Spleen (tissue), 7 donors: Measurements from ENCODE around the gene TMEM150C.

Source experiments
- POLR2A ChIP-seq, 3 donors: fragments of 450-650 bp; IDR thresholded peaks; one replicate each; pipeline ENCODE4 v1.5.1; 2017; ENCODE audit warnings: antibody characterized with exemption in 3 of 3, mild to moderate bottlenecking in 1 of 3
- TF ChIP-seq, protein P1 (sequence below), 11 experiments: fragments of 200-600 bp in 7 of 11; fragments of 450-650 bp in 4 of 11; sonication (generic) in 4 of 11; IDR thresholded peaks in 8 of 11; conservative IDR thresholded peaks in 3 of 11; 1 replicate in 7 of 11; 2 replicates in 4 of 11; pipeline versions ENCODE4 v1.4.0 to v1.8.0; 2016 to 2021; ENCODE audit warnings: antibody characterized with exemption in 11 of 11, inconsistent platforms in 4 of 11, mild to moderate bottlenecking in 1 of 11
- donor health status: DM: no; HTN: no; CAD: no; lungs with moderate emphysema.
- donor health status: DM: no; HTN: no; CAD: no.
- donor health status: DM: no; HTN: no; CAD: no.

GRCh38 chr4:82591592-82591991, 29.8 kb upstream of the TMEM150C start:
- TF ChIP-seq, protein P1, sequence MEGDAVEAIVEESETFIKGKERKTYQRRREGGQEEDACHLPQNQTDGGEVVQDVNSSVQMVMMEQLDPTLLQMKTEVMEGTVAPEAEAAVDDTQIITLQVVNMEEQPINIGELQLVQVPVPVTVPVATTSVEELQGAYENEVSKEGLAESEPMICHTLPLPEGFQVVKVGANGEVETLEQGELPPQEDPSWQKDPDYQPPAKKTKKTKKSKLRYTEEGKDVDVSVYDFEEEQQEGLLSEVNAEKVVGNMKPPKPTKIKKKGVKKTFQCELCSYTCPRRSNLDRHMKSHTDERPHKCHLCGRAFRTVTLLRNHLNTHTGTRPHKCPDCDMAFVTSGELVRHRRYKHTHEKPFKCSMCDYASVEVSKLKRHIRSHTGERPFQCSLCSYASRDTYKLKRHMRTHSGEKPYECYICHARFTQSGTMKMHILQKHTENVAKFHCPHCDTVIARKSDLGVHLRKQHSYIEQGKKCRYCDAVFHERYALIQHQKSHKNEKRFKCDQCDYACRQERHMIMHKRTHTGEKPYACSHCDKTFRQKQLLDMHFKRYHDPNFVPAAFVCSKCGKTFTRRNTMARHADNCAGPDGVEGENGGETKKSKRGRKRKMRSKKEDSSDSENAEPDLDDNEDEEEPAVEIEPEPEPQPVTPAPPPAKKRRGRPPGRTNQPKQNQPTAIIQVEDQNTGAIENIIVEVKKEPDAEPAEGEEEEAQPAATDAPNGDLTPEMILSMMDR (IDR thresholded peaks at IDR 0.05 in 8 of 11, conservative IDR thresholded peaks at IDR 0.05 in 3 of 11): no peak
- no peak for TF ChIP-seq POLR2A (IDR thresholded peaks at IDR 0.05)
